Measurements from ENCODE around the gene CCDC142. TPM values are rescaled to one million over a fixed set of nuclear protein-coding genes. Genes with fewer than 3 reads are reported as not detected.
A peak's percentile ranks its signal among the peaks of the same experiment; 100 is the strongest.

The CCDC142 gene
- total RNA-seq, 2 donors from 2014 or later = 28.0 to 28.3 TPM

DNA sequence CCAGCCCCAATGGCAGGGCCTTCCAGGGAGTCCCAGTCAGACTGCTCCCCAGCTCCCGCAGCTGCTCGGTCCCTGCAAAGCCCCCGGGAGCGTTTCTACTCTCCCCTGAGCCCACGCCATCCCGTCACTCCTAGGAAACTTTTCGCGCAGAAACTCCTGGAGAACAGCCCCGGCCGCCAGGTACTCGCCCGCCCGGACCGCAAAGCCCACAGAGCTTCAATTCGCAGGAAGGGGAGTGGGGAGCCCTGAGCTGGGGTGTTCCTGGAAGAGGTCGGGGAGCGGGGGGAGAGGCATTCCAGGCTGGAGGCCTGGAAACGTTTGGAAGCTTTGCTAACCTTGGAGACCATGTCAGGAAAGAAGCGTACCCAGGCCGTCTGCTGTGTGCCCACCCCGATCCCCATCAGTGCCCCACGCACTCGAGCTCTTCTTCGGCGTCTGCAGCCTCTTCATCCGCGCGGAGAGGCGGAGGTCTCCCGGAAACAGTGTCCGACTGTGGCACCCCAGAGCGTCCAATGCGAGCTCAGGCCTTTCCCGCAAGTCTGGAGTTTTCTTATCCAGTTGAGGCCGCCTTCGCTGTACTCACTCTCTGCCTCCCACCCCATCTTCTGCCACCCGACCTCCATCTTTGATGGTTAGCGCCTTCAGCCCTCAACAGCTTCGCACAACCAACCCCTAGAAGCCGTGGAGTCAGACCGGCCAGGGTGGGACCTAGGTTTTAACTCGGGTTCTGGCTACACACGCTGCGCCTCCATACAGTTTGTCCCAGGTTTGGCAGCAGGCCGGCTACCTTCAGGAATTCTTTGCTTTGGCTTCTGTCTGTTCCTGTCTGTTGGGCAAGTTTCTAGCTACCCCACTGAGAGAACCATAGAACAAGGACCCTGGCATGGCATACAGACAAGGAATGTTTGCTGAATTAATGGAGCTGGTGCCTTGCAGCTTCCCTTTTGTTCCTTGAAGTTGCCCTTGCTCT, 21.0 kb upstream of the CCDC142 start:
- TF ChIP-seq, protein P1, sequence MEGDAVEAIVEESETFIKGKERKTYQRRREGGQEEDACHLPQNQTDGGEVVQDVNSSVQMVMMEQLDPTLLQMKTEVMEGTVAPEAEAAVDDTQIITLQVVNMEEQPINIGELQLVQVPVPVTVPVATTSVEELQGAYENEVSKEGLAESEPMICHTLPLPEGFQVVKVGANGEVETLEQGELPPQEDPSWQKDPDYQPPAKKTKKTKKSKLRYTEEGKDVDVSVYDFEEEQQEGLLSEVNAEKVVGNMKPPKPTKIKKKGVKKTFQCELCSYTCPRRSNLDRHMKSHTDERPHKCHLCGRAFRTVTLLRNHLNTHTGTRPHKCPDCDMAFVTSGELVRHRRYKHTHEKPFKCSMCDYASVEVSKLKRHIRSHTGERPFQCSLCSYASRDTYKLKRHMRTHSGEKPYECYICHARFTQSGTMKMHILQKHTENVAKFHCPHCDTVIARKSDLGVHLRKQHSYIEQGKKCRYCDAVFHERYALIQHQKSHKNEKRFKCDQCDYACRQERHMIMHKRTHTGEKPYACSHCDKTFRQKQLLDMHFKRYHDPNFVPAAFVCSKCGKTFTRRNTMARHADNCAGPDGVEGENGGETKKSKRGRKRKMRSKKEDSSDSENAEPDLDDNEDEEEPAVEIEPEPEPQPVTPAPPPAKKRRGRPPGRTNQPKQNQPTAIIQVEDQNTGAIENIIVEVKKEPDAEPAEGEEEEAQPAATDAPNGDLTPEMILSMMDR (IDR thresholded peaks at IDR 0.05) = no peak
- TF ChIP-seq POLR2AphosphoS5 (IDR thresholded peaks at IDR 0.05) (no peak), POLR2A (IDR thresholded peaks at IDR 0.05) (no peak)
- Histone ChIP-seq H3K4me3 (peak overlapping the region; percentile 9 to 24), H3K27me3 (replicated peaks; ENCODE audit: insufficient read depth) (peaks cover 15% of the 10 kb centered on the region), H3K27ac (no peak overlapping the region), H3K9me3 (no peaks in the 10 kb centered on the region), H3K36me3 (peaks cover 0 to 12% of the 10 kb centered on the region in 2 donors), H3K4me1 (replicated peaks) (peaks cover 12% of the 10 kb centered on the region)
- intact Hi-C loops (cut with DNase I) = no loop called here
- WGBS = 67% methylated on average over 45 of the region's 45 CpGs
- DNase-seq (ENCODE audit: low spot score) = no peak

DNA sequence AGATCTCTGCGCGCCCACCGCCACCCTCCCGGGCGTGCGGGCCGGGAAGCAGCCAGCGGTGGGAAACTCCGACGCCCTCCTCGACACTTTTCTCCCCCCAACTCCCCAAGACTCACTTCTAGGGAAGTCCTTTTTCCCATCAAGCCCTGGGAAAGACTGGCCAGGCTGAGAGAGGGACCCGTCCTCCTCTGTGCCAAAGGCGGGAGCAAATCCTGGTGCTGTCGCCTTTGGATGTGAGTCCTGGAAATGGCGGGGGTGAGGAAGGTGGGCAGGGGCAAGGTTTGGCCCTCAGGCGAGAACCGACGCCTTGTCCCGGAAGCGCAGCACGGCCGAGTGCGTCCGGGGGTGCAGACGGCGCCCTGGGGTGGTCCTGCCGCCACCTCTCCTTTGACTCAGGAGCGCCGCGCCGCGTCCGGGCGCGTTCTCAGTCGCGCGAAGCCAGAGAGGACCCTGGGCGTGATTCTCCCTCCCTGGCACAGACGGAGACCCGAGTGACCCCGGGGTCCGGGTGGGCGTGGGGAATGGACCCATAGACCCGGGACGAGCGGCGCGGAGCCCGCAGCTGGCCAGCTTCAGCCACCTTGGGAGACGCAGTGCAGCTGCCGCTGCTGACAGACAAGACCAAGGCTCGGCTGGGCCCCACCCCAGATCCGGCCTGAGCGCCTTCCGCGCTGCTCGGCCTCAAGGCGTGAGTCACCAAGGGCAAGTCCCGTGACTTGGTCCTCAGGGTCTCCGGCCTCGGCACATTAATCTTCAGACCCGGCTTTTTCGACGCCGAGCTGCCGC, 20.1 kb upstream of the CCDC142 start:
- WGBS = 11% methylated on average over 46 of the region's 67 CpGs
- H3K27ac ChIP-seq = no peak overlapping the region
- TF ChIP-seq POLR2AphosphoS5 (IDR thresholded peaks at IDR 0.05) = peak; percentile 20
- peak; percentile 46 for TF ChIP-seq POLR2A (IDR thresholded peaks at IDR 0.05)
- TF ChIP-seq, protein P1 (IDR thresholded peaks at IDR 0.05) = no peak
- H3K4me1 ChIP-seq (replicated peaks) = peaks cover 12% of the 10 kb centered on the region
- no peaks in the 10 kb centered on the region for H3K9me3 ChIP-seq
- intact Hi-C loops (cut with DNase I) = no loop called here
- peak overlapping the region; percentile 9 to 24 for H3K4me3 ChIP-seq
- H3K27me3 ChIP-seq (replicated peaks; ENCODE audit: insufficient read depth) = peaks cover 20% of the 10 kb centered on the region
- H3K36me3 ChIP-seq = peaks cover 0 to 12% of the 10 kb centered on the region in 2 donors
- DNase-seq (ENCODE audit: low spot score) = no peak

DNA sequence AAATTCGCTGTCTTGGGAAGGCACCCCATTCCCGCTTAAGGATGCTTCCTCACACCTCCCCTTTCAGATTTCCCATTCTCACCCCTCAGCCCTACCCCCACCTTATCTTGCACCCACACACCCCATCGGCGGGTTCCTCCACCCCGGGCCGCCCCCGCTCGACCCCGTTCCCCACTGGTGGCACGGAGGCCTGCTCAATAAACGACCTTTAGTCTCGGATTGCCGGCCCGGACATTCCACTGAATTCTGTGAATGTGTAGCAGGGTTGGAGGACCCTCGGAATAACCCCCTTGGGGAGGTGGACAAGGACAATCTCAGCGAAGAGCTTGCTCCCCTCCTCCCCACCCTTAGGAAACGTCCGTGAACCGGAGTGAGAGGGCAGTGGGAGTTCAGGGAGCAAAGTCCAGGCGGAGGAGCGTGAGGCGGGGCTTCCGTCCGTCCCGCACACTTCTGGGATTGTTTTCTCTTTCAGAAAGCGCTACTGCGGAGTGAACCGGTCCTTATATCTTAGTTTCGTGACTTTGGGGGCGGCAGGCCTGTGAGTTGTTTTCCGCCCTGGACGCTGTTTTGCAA, 19.4 kb upstream of the CCDC142 start:
- H3K9me3 ChIP-seq = no peaks in the 10 kb centered on the region
- peak overlapping the region; percentile 9 to 24 for H3K4me3 ChIP-seq
- intact Hi-C loops (cut with DNase I) = no loop called here
- H3K27me3 ChIP-seq (replicated peaks; ENCODE audit: insufficient read depth) = peaks cover 20% of the 10 kb centered on the region
- H3K36me3 ChIP-seq = peaks cover 0 to 12% of the 10 kb centered on the region in 2 donors
- 41% methylated on average over 32 of the region's 32 CpGs for WGBS
- H3K4me1 ChIP-seq (replicated peaks) = peaks cover 12% of the 10 kb centered on the region
- DNase-seq (ENCODE audit: low spot score) = no peak
- H3K27ac ChIP-seq = no peak overlapping the region
- TF ChIP-seq, protein P1 (IDR thresholded peaks at IDR 0.05) = no peak
- TF ChIP-seq POLR2AphosphoS5 (IDR thresholded peaks at IDR 0.05) = no peak
- no peak for TF ChIP-seq POLR2A (IDR thresholded peaks at IDR 0.05)

DNA sequence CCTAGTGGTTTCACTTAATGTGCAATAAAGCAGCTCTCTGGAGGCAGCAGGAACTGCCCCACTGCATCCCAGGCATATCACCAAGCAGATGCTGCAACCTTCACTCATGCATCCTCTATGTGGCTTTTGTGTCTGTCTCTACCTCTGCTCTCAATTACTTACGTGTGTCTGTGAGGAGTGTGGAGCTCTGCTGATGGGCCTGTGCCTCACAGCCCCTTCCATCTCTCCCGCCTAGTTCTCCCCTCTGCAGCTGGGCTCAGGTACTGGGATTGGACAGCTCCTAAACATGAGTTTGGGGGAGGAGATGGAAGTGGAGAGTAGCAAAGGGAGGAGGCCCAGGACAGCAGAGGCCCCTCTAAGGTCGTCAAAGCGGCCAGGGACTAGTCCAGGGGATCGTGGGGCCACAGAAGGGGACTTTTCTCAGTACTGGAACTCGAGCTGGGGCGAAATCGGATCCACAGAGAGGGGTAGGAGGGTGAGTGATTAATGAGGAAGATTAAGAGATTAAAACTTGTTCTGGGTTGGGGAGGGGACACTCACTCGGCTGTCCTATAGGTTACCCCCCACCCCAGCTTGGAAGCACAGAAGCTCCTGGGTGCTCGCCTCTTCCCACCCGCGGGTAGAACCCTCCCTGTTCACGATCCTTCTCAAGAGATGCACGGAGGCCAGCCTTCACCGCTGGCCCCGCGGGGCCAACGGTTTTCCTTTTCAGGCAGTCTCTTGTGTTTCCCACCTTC, 18.7 kb upstream of the CCDC142 start:
- WGBS = 77% methylated on average over 18 of the region's 18 CpGs
- intact Hi-C loops (cut with DNase I) = no loop called here
- Histone ChIP-seq H3K4me1 (replicated peaks) (peaks cover 9% of the 10 kb centered on the region), H3K27me3 (replicated peaks; ENCODE audit: insufficient read depth) (peaks cover 20% of the 10 kb centered on the region), H3K36me3 (peaks cover 0 to 12% of the 10 kb centered on the region in 2 donors), H3K27ac (no peak overlapping the region), H3K4me3 (no peak overlapping the region), H3K9me3 (no peaks in the 10 kb centered on the region)
- TF ChIP-seq POLR2AphosphoS5 (IDR thresholded peaks at IDR 0.05) (no peak), POLR2A (IDR thresholded peaks at IDR 0.05) (no peak)
- TF ChIP-seq, protein P1 (IDR thresholded peaks at IDR 0.05) = no peak
- DNase-seq (ENCODE audit: low spot score) = no peak

Measured in prostate gland (tissue), 2 donors.